NB4 (cell line): ENCODE data around the gene XYLT1.

Experiments
- MAX ChIP-seq: IDR thresholded peaks from 2 replicates; pipeline ENCODE4 v1.6.1; 2011; ENCODE audit warnings: low read depth, low read length
- MYC ChIP-seq: IDR thresholded peaks from 2 replicates; pipeline ENCODE4 v1.6.1; 2011; ENCODE audit warnings: low read depth, low read length
- POLR2A ChIP-seq: IDR thresholded peaks from 2 replicates; pipeline ENCODE4 v1.6.1; 2011; ENCODE audit warnings: mild to moderate bottlenecking; ENCODE audit not compliant: insufficient read length; ENCODE audit errors: extremely low read depth
- TF ChIP-seq, protein P1 (sequence below): IDR thresholded peaks from one replicate; pipeline ENCODE4 v1.5.1; 2012; ENCODE audit warnings: low read depth, low read length

- TF ChIP-seq, protein P1, sequence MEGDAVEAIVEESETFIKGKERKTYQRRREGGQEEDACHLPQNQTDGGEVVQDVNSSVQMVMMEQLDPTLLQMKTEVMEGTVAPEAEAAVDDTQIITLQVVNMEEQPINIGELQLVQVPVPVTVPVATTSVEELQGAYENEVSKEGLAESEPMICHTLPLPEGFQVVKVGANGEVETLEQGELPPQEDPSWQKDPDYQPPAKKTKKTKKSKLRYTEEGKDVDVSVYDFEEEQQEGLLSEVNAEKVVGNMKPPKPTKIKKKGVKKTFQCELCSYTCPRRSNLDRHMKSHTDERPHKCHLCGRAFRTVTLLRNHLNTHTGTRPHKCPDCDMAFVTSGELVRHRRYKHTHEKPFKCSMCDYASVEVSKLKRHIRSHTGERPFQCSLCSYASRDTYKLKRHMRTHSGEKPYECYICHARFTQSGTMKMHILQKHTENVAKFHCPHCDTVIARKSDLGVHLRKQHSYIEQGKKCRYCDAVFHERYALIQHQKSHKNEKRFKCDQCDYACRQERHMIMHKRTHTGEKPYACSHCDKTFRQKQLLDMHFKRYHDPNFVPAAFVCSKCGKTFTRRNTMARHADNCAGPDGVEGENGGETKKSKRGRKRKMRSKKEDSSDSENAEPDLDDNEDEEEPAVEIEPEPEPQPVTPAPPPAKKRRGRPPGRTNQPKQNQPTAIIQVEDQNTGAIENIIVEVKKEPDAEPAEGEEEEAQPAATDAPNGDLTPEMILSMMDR = no peak
- TF ChIP-seq POLR2A (no peak), MYC (no peak), MAX (no peak)
These were observed 53.0 kb downstream of the XYLT1 start for GRCh38 chr16:17417740-17418139.
